Right lobe of liver (tissue), 4 donors: ENCODE data around the gene AGT.

Experiments
- CTCF ChIP-seq, 4 donors: fragments of 200-600 bp in 3 of 4; fragments of 450-650 bp in 1 of 4; IDR thresholded peaks; one replicate each; pipeline versions ENCODE4 v1.5.1 to v1.8.0; 2016 to 2022; ENCODE audit warnings: antibody characterized with exemption in 4 of 4, mild to moderate bottlenecking in 2 of 4
- POLR2A ChIP-seq: fragments of 450-650 bp; IDR thresholded peaks from one replicate; pipeline ENCODE4 v1.6.1; 2017; ENCODE audit warnings: antibody characterized with exemption, mild to moderate bottlenecking
- donor health status: DM: no; HTN: no; CAD: no.
- donor health status: DM: no; HTN: no; CAD: no.
- donor health status: DM: no; HTN: yes; CAD: no.

- TF ChIP-seq CTCF (IDR thresholded peaks at IDR 0.05), result no peak
- TF ChIP-seq POLR2A, result peak; percentile 18
Observed at GRCh38 chr1:230712470-230712942, 1.4 kb downstream of the AGT start.
